G401 (cell line): Measurements from ENCODE around the gene GADD45G. TPM values are rescaled to one million over a fixed set of nuclear protein-coding genes. Genes with fewer than 3 reads are reported as not detected.

Experiments
- DNase-seq: peaks from one replicate; pipeline ENCODE4 v3.0.0-alpha.2; 2015; ENCODE audit warnings: low spot score
- in situ Hi-C: cut with HindIII; loops from 2 replicates; pipeline ENCODE4 v1.10.0; 2016; ENCODE audit warnings: low sequenced_read_pairs, mixed read lengths
- total RNA-seq: library from RNA; depleted of rRNA; stranded (reverse); fragments of >200 nt; shearing (Covaris generic); gene quantifications from 2 replicates; pipeline ENCODE4 v1.2.3, GENCODE V29; 2014

The GADD45G gene
- total RNA-seq, 1 experiment from 2014 or later, result not detected

- DNase-seq, result peak; percentile 83
- in situ Hi-C loops, result no loop called here
These were observed 18.4 kb downstream of the GADD45G start for GRCh38 chr9:89622933-89623861.

GRCh38 chr9:89623925-89624420 lies 19.2 kb downstream of the GADD45G start:
- in situ Hi-C loops, result no loop called here
- DNase-seq, result no peak

- no peak for DNase-seq
- in situ Hi-C loops, result no loop called here
These were observed 21.2 kb downstream of the GADD45G start for GRCh38 chr9:89625721-89626687.

- DNase-seq, result no peak
- in situ Hi-C loops, result no loop called here
These were observed 22.0 kb downstream of the GADD45G start for GRCh38 chr9:89626741-89627265.

- in situ Hi-C loops, result no loop called here
- no peak for DNase-seq
These were observed 23.8 kb downstream of the GADD45G start for GRCh38 chr9:89628601-89629000.

GRCh38 chr9:89629081-89629976 lies 24.5 kb downstream of the GADD45G start:
- in situ Hi-C loops, result no loop called here
- no peak for DNase-seq

- no peak for DNase-seq
- in situ Hi-C loops, result no loop called here
These were observed 25.7 kb downstream of the GADD45G start for GRCh38 chr9:89630508-89630907.

- in situ Hi-C loops, result no loop called here
- peak; percentile 16 for DNase-seq
These were observed 26.6 kb downstream of the GADD45G start for GRCh38 chr9:89631384-89631783.

GRCh38 chr9:89632192-89632733 lies 27.5 kb downstream of the GADD45G start:
- in situ Hi-C loops, result no loop called here
- DNase-seq, result no peak

- DNase-seq, result no peak
- in situ Hi-C loops, result no loop called here
These were observed 27.9 kb downstream of the GADD45G start for GRCh38 chr9:89632736-89633135.

GRCh38 chr9:89633404-89633803 lies 28.6 kb downstream of the GADD45G start:
- DNase-seq, result no peak
- in situ Hi-C loops, result no loop called here

GRCh38 chr9:89633920-89634319 lies 29.1 kb downstream of the GADD45G start:
- DNase-seq, result no peak
- in situ Hi-C loops, result no loop called here

- in situ Hi-C loops, result no loop called here
- no peak for DNase-seq
These were observed 30.4 kb downstream of the GADD45G start for GRCh38 chr9:89634995-89635742.

GRCh38 chr9:89635816-89636215 lies 31.0 kb downstream of the GADD45G start:
- DNase-seq, result no peak
- in situ Hi-C loops, result no loop called here

- DNase-seq, result no peak
- in situ Hi-C loops, result no loop called here
These were observed 33.0 kb downstream of the GADD45G start for GRCh38 chr9:89637787-89638186.

- in situ Hi-C loops, result no loop called here
- DNase-seq, result no peak
These were observed 33.5 kb downstream of the GADD45G start for GRCh38 chr9:89638359-89638758.

GRCh38 chr9:89638893-89639292 lies 34.1 kb downstream of the GADD45G start:
- DNase-seq, result no peak
- in situ Hi-C loops, result no loop called here

GRCh38 chr9:89639367-89639795 lies 34.6 kb downstream of the GADD45G start:
- DNase-seq, result peak; percentile 51
- in situ Hi-C loops, result no loop called here
